Upper lobe of left lung (tissue), 4 donors: ENCODE results near the gene DHRS11.

Source experiments
- POLR2A ChIP-seq, 4 donors: fragments of 450-650 bp; IDR thresholded peaks; one replicate each; pipeline ENCODE4 v1.5.1; 2016 to 2017; ENCODE audit warnings: antibody characterized with exemption in 4 of 4, mild to moderate bottlenecking in 2 of 4
- POLR2AphosphoS5 ChIP-seq, 2 donors: sonication (generic); formaldehyde crosslinking; IDR thresholded peaks; one replicate each; pipeline ENCODE4 v1.5.1; 2017; ENCODE audit warnings: antibody characterized with exemption in 2 of 2
- TF ChIP-seq, protein P1 (sequence below), 6 experiments: fragments of 450-650 bp in 4 of 6; fragments of 200-600 bp in 2 of 6; sonication (generic) in 2 of 6; IDR thresholded peaks; one replicate each; pipeline ENCODE4 v1.5.1; 2016 to 2019; ENCODE audit warnings: antibody characterized with exemption in 6 of 6

DNA sequence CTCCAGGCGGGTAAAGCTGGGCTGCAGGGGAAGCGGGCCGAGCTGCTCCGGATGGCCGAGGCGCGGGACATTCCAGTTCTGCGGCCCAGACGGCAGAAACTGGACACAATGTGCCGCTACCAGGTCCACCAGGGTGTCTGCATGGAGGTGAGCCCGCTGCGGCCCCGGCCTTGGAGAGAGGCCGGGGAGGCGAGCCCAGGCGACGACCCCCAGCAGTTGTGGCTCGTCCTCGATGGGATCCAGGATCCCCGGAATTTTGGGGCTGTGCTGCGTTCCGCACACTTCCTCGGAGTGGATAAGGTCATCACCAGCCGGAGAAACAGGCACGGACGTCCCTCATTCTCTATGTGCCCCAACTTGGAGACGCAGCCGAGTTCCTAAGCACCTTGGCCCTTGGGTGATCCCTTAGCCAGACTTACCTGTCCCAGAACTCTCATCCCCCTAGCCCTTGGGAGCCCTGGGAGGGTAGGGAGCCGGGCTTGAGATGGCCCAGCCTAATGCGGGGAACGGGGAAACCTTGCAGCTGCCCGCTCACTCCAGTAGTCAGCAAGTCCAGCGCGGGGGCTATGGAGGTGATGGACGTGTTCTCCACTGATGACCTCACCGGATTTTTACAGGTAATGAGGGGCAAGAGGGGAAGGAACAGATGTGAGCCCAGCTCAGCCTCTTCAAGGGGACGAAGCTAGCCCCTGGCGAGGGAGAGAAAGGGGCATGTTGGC, 10.5 kb downstream of the DHRS11 start:
- TF ChIP-seq, protein P1, sequence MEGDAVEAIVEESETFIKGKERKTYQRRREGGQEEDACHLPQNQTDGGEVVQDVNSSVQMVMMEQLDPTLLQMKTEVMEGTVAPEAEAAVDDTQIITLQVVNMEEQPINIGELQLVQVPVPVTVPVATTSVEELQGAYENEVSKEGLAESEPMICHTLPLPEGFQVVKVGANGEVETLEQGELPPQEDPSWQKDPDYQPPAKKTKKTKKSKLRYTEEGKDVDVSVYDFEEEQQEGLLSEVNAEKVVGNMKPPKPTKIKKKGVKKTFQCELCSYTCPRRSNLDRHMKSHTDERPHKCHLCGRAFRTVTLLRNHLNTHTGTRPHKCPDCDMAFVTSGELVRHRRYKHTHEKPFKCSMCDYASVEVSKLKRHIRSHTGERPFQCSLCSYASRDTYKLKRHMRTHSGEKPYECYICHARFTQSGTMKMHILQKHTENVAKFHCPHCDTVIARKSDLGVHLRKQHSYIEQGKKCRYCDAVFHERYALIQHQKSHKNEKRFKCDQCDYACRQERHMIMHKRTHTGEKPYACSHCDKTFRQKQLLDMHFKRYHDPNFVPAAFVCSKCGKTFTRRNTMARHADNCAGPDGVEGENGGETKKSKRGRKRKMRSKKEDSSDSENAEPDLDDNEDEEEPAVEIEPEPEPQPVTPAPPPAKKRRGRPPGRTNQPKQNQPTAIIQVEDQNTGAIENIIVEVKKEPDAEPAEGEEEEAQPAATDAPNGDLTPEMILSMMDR (IDR thresholded peaks at IDR 0.05) = no peak
- TF ChIP-seq POLR2A (IDR thresholded peaks at IDR 0.05) = no peak
- no peak for TF ChIP-seq POLR2AphosphoS5 (IDR thresholded peaks at IDR 0.05)
